ENCODE measurements around the gene XRCC3. TPM values are rescaled to one million over a fixed set of nuclear protein-coding genes. Genes with fewer than 3 reads are reported as not detected.

XRCC3 gene
- total and polyA plus RNA-seq, 2 donors (not counting 3 experiments of a cell fraction or from before 2014, with no cell fraction given) = 13.6 to 27.2 TPM

DNA sequence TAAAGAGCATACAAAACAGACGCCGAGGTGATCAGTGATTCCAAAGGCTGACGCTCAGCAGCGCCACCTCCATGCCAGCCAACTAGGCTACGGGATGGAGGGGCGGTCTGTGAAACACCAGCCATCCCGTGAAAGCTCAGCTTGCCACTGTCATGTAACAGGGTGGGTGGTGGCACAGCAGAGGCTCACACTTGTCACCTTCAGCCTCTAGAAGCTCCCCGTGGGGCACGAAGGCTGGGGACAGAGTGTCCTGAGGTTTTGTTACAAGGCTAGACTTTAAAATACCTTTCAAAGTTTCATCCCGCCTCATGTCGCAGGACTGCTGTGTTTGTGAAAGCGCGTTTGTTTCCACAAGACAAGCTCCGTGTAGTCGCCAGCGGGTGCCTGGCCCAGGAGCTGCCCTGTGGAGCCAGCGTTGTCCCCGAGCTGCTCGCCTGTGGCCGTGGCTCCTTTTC lies 20.7 kb downstream of the XRCC3 start:
- Histone ChIP-seq H3K27ac (ENCODE audit: insufficient read depth, low read depth, low read length) (no peak overlapping the region), H3K9me3 (replicated peaks; ENCODE audit: control insufficient read depth, insufficient read depth, low read length) (no peaks in the 10 kb centered on the region), H3K4me2 (ENCODE audit: insufficient read depth, low read length) (no peak overlapping the region), H2AFZ (ENCODE audit: low read depth, low read length) (no peak overlapping the region), H3K4me1 (ENCODE audit: control insufficient read depth, extremely low read depth, insufficient read depth, low read length) (peaks cover 9% of the 10 kb centered on the region), H3K9ac (replicated peaks; ENCODE audit: extremely low read depth, insufficient read depth, low read length) (no peak overlapping the region), H3K4me3 (replicated peaks in 1 of 3; ENCODE audit: insufficient read depth in 1 of 3, low read depth in 1 of 3, low read length in 3 of 3) (no peak overlapping the region), H4K20me1 (replicated peaks; ENCODE audit: control insufficient read depth, extremely low read depth, insufficient read depth, low read length) (no peaks in the 10 kb centered on the region), H3K36me3 (ENCODE audit: control insufficient read depth in 2 of 2, extremely low read depth in 1 of 2, insufficient read depth in 2 of 2, low read length in 2 of 2) (peaks cover 6 to 25% of the 10 kb centered on the region in 2 experiments), H3K27me3 (ENCODE audit: control insufficient read depth in 2 of 2, insufficient read depth in 2 of 2, low read length in 2 of 2) (no peaks in the 10 kb centered on the region), H3K79me2 (ENCODE audit: control insufficient read depth, insufficient read depth, low read length) (peaks cover 4% of the 10 kb centered on the region), H3K9me1 (replicated peaks; ENCODE audit: control insufficient read depth, extremely low read depth, insufficient read depth, low read length) (no peaks in the 10 kb centered on the region)
- no peak for TF ChIP-seq POLR2AphosphoS5 (IDR thresholded peaks at IDR 0.05; ENCODE audit: insufficient read depth, low read depth, low read length)
- TF ChIP-seq POLR2A (IDR thresholded peaks at IDR 0.05; ENCODE audit: low read depth, low read length) = no peak
- TF ChIP-seq MAX (IDR thresholded peaks at IDR 0.05; ENCODE audit: insufficient read depth, insufficient read length) = no peak
- no peak for TF ChIP-seq GATA2 (IDR thresholded peaks at IDR 0.05; ENCODE audit: insufficient read depth, insufficient read length, low read depth, low read length)
- no peak for TF ChIP-seq JUN (IDR thresholded peaks at IDR 0.05; ENCODE audit: borderline replicate concordance, insufficient read depth, insufficient read length, low read depth)
- no peak for TF ChIP-seq EZH2 (IDR thresholded peaks at IDR 0.05; ENCODE audit: borderline replicate concordance, low read depth, low read length, severe bottlenecking)
- no peak for TF ChIP-seq FOS (IDR thresholded peaks at IDR 0.05; ENCODE audit: borderline replicate concordance, insufficient read depth, low read length)
- TF ChIP-seq CTCF (IDR thresholded peaks at IDR 0.05; ENCODE audit: extremely low read depth in 1 of 2, insufficient read depth in 1 of 2, low read depth in 1 of 2, low read length in 2 of 2) = no peak
- TF ChIP-seq MYC (IDR thresholded peaks at IDR 0.05; ENCODE audit: low read depth, low read length) = no peak
- no TSS peak for BruUV-seq (replicated peaks)
- FAIRE-seq (no peak), DNase-seq (ENCODE audit: low read depth, low spot score) (no peak)
- dilution Hi-C loops (cut with MboI; ENCODE audit: extremely low pct_ligation_motif_present, low sequenced_read_pairs) (no loop called here), intact Hi-C loops (cut with micrococcal nuclease) (no loop called here)
- CTCF ChIA-PET = interaction anchor here (1.0 to 2.6 kb wide), 3 partner anchors 10 to 206 kb away, joined by 3 to 10 read pairs (median 9); no protein-coding TSS in a partner anchor
- POLR2A ChIA-PET = no interaction called here

All from endothelial cell of umbilical vein (primary cell).